GM19035 (cell line): Measurements from ENCODE around the gene ITPK1.

ENCODE experiments used
- ATAC-seq: cut with Tn5 transposase; IDR thresholded peaks from one replicate; pipeline ENCODE4 v1.9.1; 2021; ENCODE audit not compliant: unreplicated experiment

The ITPK1 gene

GRCh38 chr14:93030761-93031160, 85.0 kb downstream of the ITPK1 start:
- ATAC-seq: no peak

GRCh38 chr14:93029911-93030508, 85.7 kb downstream of the ITPK1 start:
- no peak for ATAC-seq

- ATAC-seq: no peak
Observed at GRCh38 chr14:93029417-93029816, 86.3 kb downstream of the ITPK1 start.

- ATAC-seq: no peak
Observed at GRCh38 chr14:93028724-93029076, 87.0 kb downstream of the ITPK1 start.

GRCh38 chr14:93027810-93028723, 87.7 kb downstream of the ITPK1 start:
- ATAC-seq: no peak

- no peak for ATAC-seq
Observed at GRCh38 chr14:93026339-93026738, 89.4 kb downstream of the ITPK1 start.

- ATAC-seq: no peak
Observed at GRCh38 chr14:93025055-93025454, 90.7 kb downstream of the ITPK1 start.

GRCh38 chr14:93024493-93024892, 91.2 kb downstream of the ITPK1 start:
- no peak for ATAC-seq

GRCh38 chr14:93023802-93024434, 91.8 kb downstream of the ITPK1 start:
- ATAC-seq: no peak

GRCh38 chr14:93023039-93023438, 92.7 kb downstream of the ITPK1 start:
- no peak for ATAC-seq

GRCh38 chr14:93019970-93020369, 95.8 kb downstream of the ITPK1 start:
- no peak for ATAC-seq

- ATAC-seq: no peak
Observed at GRCh38 chr14:93019367-93019843, 96.3 kb downstream of the ITPK1 start.

GRCh38 chr14:93018366-93018765, 97.4 kb downstream of the ITPK1 start:
- ATAC-seq: no peak

GRCh38 chr14:93017898-93018297, 97.8 kb downstream of the ITPK1 start:
- no peak for ATAC-seq

- no peak for ATAC-seq
Observed at GRCh38 chr14:93017301-93017797, 98.4 kb downstream of the ITPK1 start.

GRCh38 chr14:93016275-93016845, 99.4 kb downstream of the ITPK1 start:
- ATAC-seq: no peak

GRCh38 chr14:93015505-93015904, 100.2 kb downstream of the ITPK1 start:
- no peak for ATAC-seq

GRCh38 chr14:93015064-93015463, 100.7 kb downstream of the ITPK1 start:
- ATAC-seq: no peak

GRCh38 chr14:93014058-93015023, 101.4 kb downstream of the ITPK1 start:
- no peak for ATAC-seq
